Naive thymus-derived CD8-positive, alpha-beta T cell (primary cell): ENCODE data around the gene SIGLEC9. TPM values are rescaled to one million over a fixed set of nuclear protein-coding genes. Genes with fewer than 3 reads are reported as not detected.
"Not testable (repeated sequence)": the region's sequence is repeated elsewhere in the genome, so short reads cannot be mapped to it uniquely, and the experiment has no call there.

Experiments
- ATAC-seq, 2 donors: fragments of 150-1000 bp; cut with Tn5 transposase in 1 of 2; sonication (Bioruptor Pico), chemical (Tn5 transposase) in 1 of 2; 1 replicate in 1 of 2; 2 replicates in 1 of 2; pipeline ENCODE4 v1.10.0; 2021; ENCODE audit warnings: mild to moderate bottlenecking in 2 of 2, moderate library complexity in 2 of 2
- POLR2A ChIA-PET: fragments of 350-600 bp; sonication (Branson Sonifier 250); formaldehyde crosslinking; loops from one replicate; lab custom pipeline; 2021; ENCODE audit warnings: antibody characterized with exemption; lab: Charles Lee
- DNase-seq, 10 donors: peaks; one replicate each; pipeline versions ENCODE4 v3.0.0 to v3.0.0-alpha.2; 2020 to 2022
- H3K27ac Mint-ChIP-seq, 10 donors: one replicate each; pipeline ENCODE4 v1.8.0; 2020 to 2022; ENCODE audit warnings: mild to moderate bottlenecking in 10 of 10, mixed read lengths in 10 of 10, moderate library complexity in 4 of 10, inconsistent platforms in 1 of 10
- H3K27me3 Mint-ChIP-seq, 5 donors: one replicate each; pipeline ENCODE4 v1.8.0; 2021 to 2022; ENCODE audit warnings: mixed read lengths in 5 of 5
- H3K36me3 Mint-ChIP-seq, 3 donors: one replicate each; pipeline ENCODE4 v1.8.0; 2020 to 2022; ENCODE audit warnings: mixed read lengths in 3 of 3, mild to moderate bottlenecking in 2 of 3, inconsistent platforms in 1 of 3
- H3K4me1 Mint-ChIP-seq, 4 donors: one replicate each; pipeline ENCODE4 v1.8.0; 2021 to 2022; ENCODE audit warnings: mixed read lengths in 4 of 4
- H3K4me3 Mint-ChIP-seq, 10 donors: one replicate each; pipeline ENCODE4 v1.8.0; 2020 to 2022; ENCODE audit warnings: mild to moderate bottlenecking in 10 of 10, mixed read lengths in 10 of 10, moderate library complexity in 6 of 10, inconsistent platforms in 1 of 10
- H3K9me3 Mint-ChIP-seq, 9 donors: one replicate each; pipeline ENCODE4 v1.8.0; 2020 to 2022; ENCODE audit warnings: mixed read lengths in 9 of 9, mild to moderate bottlenecking in 3 of 9, inconsistent platforms in 1 of 9, moderate library complexity in 1 of 9
- polyA plus RNA-seq, 3 donors: library from polyadenylated mRNA; unstranded; fragments of 300-500 nt; fragmentation: Illumina TruSeq; gene quantifications; one replicate each; pipeline ENCODE4 v1.2.3, GENCODE V29; 2021
- total RNA-seq, 8 experiments: library from RNA in 2 of 8; stranded (reverse) in 2 of 8; gene quantifications; one replicate each; pipeline ENCODE4 v1.2.3 and lab custom pipeline; 2021 to 2026

SIGLEC9 gene
- total and polyA plus RNA-seq, 5 experiments from 2014 or later: 0.32 to 2.4 (median 1.3) TPM

GRCh38 chr19:51138549-51138979 lies 13.9 kb downstream of the SIGLEC9 start:
- ATAC-seq: no peak
- no peak for DNase-seq

GRCh38 chr19:51139299-51140014 lies 14.8 kb downstream of the SIGLEC9 start:
- peak overlapping the region in 3 of 10 donors; percentile 16 to 65 (median 25) for H3K4me3 Mint-ChIP-seq
- DNase-seq: no peak
- H3K27ac Mint-ChIP-seq: peak overlapping the region in 5 of 10 donors; percentile 21 to 62 (median 49)
- H3K4me1 Mint-ChIP-seq: peaks cover 20 to 73% (median 39%) of the 10 kb centered on the region in 4 donors
- peaks cover 0 to 11% (median 0%) of the 10 kb centered on the region in 9 donors for H3K9me3 Mint-ChIP-seq
- POLR2A ChIA-PET: no interaction called here
- peaks cover 0 to 16% (median 3%) of the 10 kb centered on the region in 3 donors for H3K36me3 Mint-ChIP-seq
- H3K27me3 Mint-ChIP-seq: no peaks in the 10 kb centered on the region
- ATAC-seq: no peak

More at GRCh38 chr19:51138549-51138979, 13.9 kb downstream of the SIGLEC9 start:
- Mint-ChIP-seq H3K27me3 (no peaks in the 10 kb centered on the region), H3K4me3 (peak overlapping the region in 1 of 10 donors; percentile 65), H3K36me3 (peaks cover 0 to 16% (median 3%) of the 10 kb centered on the region in 3 donors), H3K9me3 (peaks cover 0 to 11% (median 0%) of the 10 kb centered on the region in 9 donors), H3K4me1 (peaks cover 20 to 70% (median 39%) of the 10 kb centered on the region in 4 donors), H3K27ac (peak overlapping the region in 4 of 10 donors; percentile 17 to 78 (median 56))
- POLR2A ChIA-PET: interaction anchor here (1.6 kb wide), 1 partner anchor 25 kb away, joined by 4 read pairs; no protein-coding TSS in a partner anchor

- Mint-ChIP-seq H3K27me3 (no peaks in the 10 kb centered on the region), H3K4me1 (peaks cover 18 to 70% (median 40%) of the 10 kb centered on the region in 4 donors), H3K27ac (peak overlapping the region in 4 of 10 donors; percentile 2 to 42 (median 4)), H3K4me3 (no peak overlapping the region), H3K36me3 (peaks cover 0 to 7% (median 0%) of the 10 kb centered on the region in 3 donors), H3K9me3 (peaks cover 0 to 8% (median 0%) of the 10 kb centered on the region in 9 donors)
- POLR2A ChIA-PET: no interaction called here
- no peak for DNase-seq
- ATAC-seq: no peak
Measured at GRCh38 chr19:51140441-51140840, 15.7 kb downstream of the SIGLEC9 start.

- peaks cover 0 to under 1% (median 0%) of the 10 kb centered on the region in 9 donors for H3K9me3 Mint-ChIP-seq
- POLR2A ChIA-PET: no interaction called here
- ATAC-seq (no peak), DNase-seq (no peak)
- no peak overlapping the region for H3K4me3 Mint-ChIP-seq
- H3K27ac Mint-ChIP-seq: peak overlapping the region in 2 of 10 donors; percentile 41 to 77
- peaks cover 18 to 68% (median 35%) of the 10 kb centered on the region in 4 donors for H3K4me1 Mint-ChIP-seq
- H3K36me3 Mint-ChIP-seq: peaks cover 0 to under 1% (median 0%) of the 10 kb centered on the region in 3 donors
- H3K27me3 Mint-ChIP-seq: no peaks in the 10 kb centered on the region
Measured at GRCh38 chr19:51141181-51141580, 16.5 kb downstream of the SIGLEC9 start.

- ATAC-seq: no peak
- Mint-ChIP-seq H3K4me3 (peak within 1 kb of the TSS in 1 of 10 donors; percentile 73), H3K9me3 (no peaks in the 10 kb centered on the region), H3K27me3 (no peaks in the 10 kb centered on the region), H3K4me1 (peaks cover 12 to 61% (median 26%) of the 10 kb centered on the region in 4 donors), H3K36me3 (no peaks in the 10 kb centered on the region), H3K27ac (peak within 1 kb of the TSS in 6 of 10 donors; percentile 24 to 77 (median 46))
- POLR2A ChIA-PET: no interaction called here
- DNase-seq: no peak
Measured at GRCh38 chr19:51142119-51142518, 17.4 kb downstream of the SIGLEC9 start, which contains the start of gene SIGLEC7. Gene SIGLEC7, plus strand, starts transcription at chr19:51142301. Its CDS starts 69 bp downstream, at chr19:51142370.

GRCh38 chr19:51142809-51143475 lies 18.2 kb downstream of the SIGLEC9 start:
- POLR2A ChIA-PET, ATAC-seq, H3K36me3 Mint-ChIP-seq, H3K27ac Mint-ChIP-seq, H3K9me3 Mint-ChIP-seq, DNase-seq, H3K27me3 Mint-ChIP-seq: not testable (repeated sequence)
- peaks cover 9 to 61% (median 24%) of the 10 kb centered on the region in 4 donors for H3K4me1 Mint-ChIP-seq
- peak overlapping the region in 1 of 10 donors; percentile 73 for H3K4me3 Mint-ChIP-seq

GRCh38 chr19:51143486-51143885 lies 18.8 kb downstream of the SIGLEC9 start:
- DNase-seq (no peak), ATAC-seq (no peak)
- POLR2A ChIA-PET: no interaction called here
- peak overlapping the region in 1 of 10 donors; percentile 61 for H3K4me3 Mint-ChIP-seq
- peaks cover 8 to 65% (median 26%) of the 10 kb centered on the region in 4 donors for H3K4me1 Mint-ChIP-seq
- no peaks in the 10 kb centered on the region for H3K9me3 Mint-ChIP-seq
- H3K27me3 Mint-ChIP-seq: no peaks in the 10 kb centered on the region
- H3K27ac Mint-ChIP-seq: peak overlapping the region in 1 of 10 donors; percentile 41
- H3K36me3 Mint-ChIP-seq: no peaks in the 10 kb centered on the region

- H3K4me1 Mint-ChIP-seq: peaks cover 5 to 62% (median 23%) of the 10 kb centered on the region in 4 donors
- H3K36me3 Mint-ChIP-seq: no peaks in the 10 kb centered on the region
- DNase-seq (no peak), ATAC-seq (no peak)
- POLR2A ChIA-PET: no interaction called here
- no peak overlapping the region for H3K4me3 Mint-ChIP-seq
- H3K27ac Mint-ChIP-seq: peak overlapping the region in 1 of 10 donors; percentile 11
- H3K27me3 Mint-ChIP-seq: no peaks in the 10 kb centered on the region
- H3K9me3 Mint-ChIP-seq: no peaks in the 10 kb centered on the region
Measured at GRCh38 chr19:51144482-51145045, 19.9 kb downstream of the SIGLEC9 start.

- no peak overlapping the region for H3K4me3 Mint-ChIP-seq
- POLR2A ChIA-PET: interaction anchor here (0.8 kb wide), 1 partner anchor 18 kb away, joined by 3 read pairs; no protein-coding TSS in a partner anchor
- ATAC-seq (no peak), DNase-seq (peak in 1 of 10 donors; percentile 7)
- H3K36me3 Mint-ChIP-seq: no peaks in the 10 kb centered on the region
- H3K9me3 Mint-ChIP-seq: no peaks in the 10 kb centered on the region
- H3K27me3 Mint-ChIP-seq: peaks cover 0 to 7% (median 0%) of the 10 kb centered on the region in 5 donors
- H3K4me1 Mint-ChIP-seq: peaks cover 12 to 49% (median 22%) of the 10 kb centered on the region in 4 donors
- peak overlapping the region in 3 of 10 donors; percentile 9 to 83 (median 40) for H3K27ac Mint-ChIP-seq
Measured at GRCh38 chr19:51145916-51146493, 21.3 kb downstream of the SIGLEC9 start.

GRCh38 chr19:51146751-51147150 lies 22.0 kb downstream of the SIGLEC9 start:
- no peak for DNase-seq
- no peaks in the 10 kb centered on the region for H3K9me3 Mint-ChIP-seq

GRCh38 chr19:51147663-51148062 lies 23.0 kb downstream of the SIGLEC9 start:
- no peaks in the 10 kb centered on the region for H3K36me3 Mint-ChIP-seq
- H3K9me3 Mint-ChIP-seq: no peaks in the 10 kb centered on the region
- POLR2A ChIA-PET: no interaction called here
- no peak overlapping the region for H3K4me3 Mint-ChIP-seq
- peaks cover 0 to 8% (median 0%) of the 10 kb centered on the region in 5 donors for H3K27me3 Mint-ChIP-seq
- DNase-seq (peak in 1 of 10 donors; percentile 8), ATAC-seq (no peak)
- H3K27ac Mint-ChIP-seq: peak overlapping the region in 6 of 10 donors; percentile 16 to 81 (median 54)
- peaks cover 12 to 38% (median 16%) of the 10 kb centered on the region in 4 donors for H3K4me1 Mint-ChIP-seq

More at GRCh38 chr19:51146751-51147150, 22.0 kb downstream of the SIGLEC9 start:
- peaks cover 12 to 45% (median 22%) of the 10 kb centered on the region in 4 donors for H3K4me1 Mint-ChIP-seq
- peak overlapping the region in 1 of 10 donors; percentile 76 for H3K27ac Mint-ChIP-seq
- peaks cover 0 to 8% (median 0%) of the 10 kb centered on the region in 5 donors for H3K27me3 Mint-ChIP-seq
- POLR2A ChIA-PET: interaction anchor here (0.6 to 0.8 kb wide), 2 partner anchors 19 to 201 kb away, joined by 3 read pairs; no protein-coding TSS in a partner anchor
- H3K36me3 Mint-ChIP-seq: no peaks in the 10 kb centered on the region
- ATAC-seq: no peak
- no peak overlapping the region for H3K4me3 Mint-ChIP-seq
